Right ventricle myocardium inferior (tissue), 1 donor: ENCODE results near the gene SORBS1. TPM values are rescaled to one million over a fixed set of nuclear protein-coding genes. Genes with fewer than 3 reads are reported as not detected.

Experiments
- ATAC-seq: fragments of 200-7000 bp; cut with Tn5 transposase; one replicate; pipeline ENCODE4 v1.9.1; 2020; ENCODE audit warnings: mild to moderate bottlenecking, moderate library complexity
- DNase-seq: peaks from one replicate; pipeline ENCODE4 v3.0.0; 2021; ENCODE audit errors: missing footprints
- intact Hi-C: fragments of 100-400 bp; cut with DNase I; formaldehyde crosslinking; loops from one replicate; pipeline ENCODE4 v1.11.0; 2022
- total RNA-seq: library from RNA; stranded (reverse); fragmentation: NEBNext Ultra II Directional; extraction: Animal tissue kit (Norgen Biotek cat#: 25700); gene quantifications from one replicate; pipeline ENCODE4 v1.2.1, GENCODE V29; 2021
- donor health status: DM: no; HTN: yes; CAD: no; lungs with severe emphysema.

Gene SORBS1
- total RNA-seq, 1 donor from 2014 or later, result 666 TPM

GRCh38 chr10:95457319-95457886, 103.8 kb downstream of the SORBS1 start:
- no peak for ATAC-seq
- no peak for DNase-seq
- intact Hi-C loops, result no loop called here

GRCh38 chr10:95456516-95456915, 104.7 kb downstream of the SORBS1 start:
- DNase-seq (no peak), ATAC-seq (peak; percentile 55)
- intact Hi-C loops, result no loop called here

- intact Hi-C loops, result no loop called here
- ATAC-seq (no peak), DNase-seq (no peak)
Measured at GRCh38 chr10:95454940-95455339, 106.2 kb downstream of the SORBS1 start.

GRCh38 chr10:95454356-95454755, 106.8 kb downstream of the SORBS1 start:
- DNase-seq (no peak), ATAC-seq (no peak)
- intact Hi-C loops, result no loop called here

- no peak for ATAC-seq
- intact Hi-C loops, result no loop called here
- DNase-seq, result no peak
Measured at GRCh38 chr10:95451568-95452524, 109.3 kb downstream of the SORBS1 start.

GRCh38 chr10:95451150-95451549, 110.0 kb downstream of the SORBS1 start:
- peak; percentile 47 for ATAC-seq
- no peak for DNase-seq
- intact Hi-C loops, result no loop called here

- DNase-seq (no peak), ATAC-seq (no peak)
- intact Hi-C loops, result no loop called here
Measured at GRCh38 chr10:95450188-95450587, 111.0 kb downstream of the SORBS1 start.

- intact Hi-C loops, result loop anchor here (2.0 kb wide), 1 partner anchor 15 kb away; no protein-coding TSS in a partner anchor
- DNase-seq (no peak), ATAC-seq (no peak)
Measured at GRCh38 chr10:95447685-95448084, 113.5 kb downstream of the SORBS1 start.

- intact Hi-C loops, result loop anchor here (2.0 kb wide), 2 partner anchors 17 to 29 kb away; no protein-coding TSS in a partner anchor
- DNase-seq, result no peak
- peak; percentile 55 for ATAC-seq
Measured at GRCh38 chr10:95445837-95446486, 115.2 kb downstream of the SORBS1 start.

GRCh38 chr10:95445223-95445836, 115.8 kb downstream of the SORBS1 start:
- intact Hi-C loops, result loop anchor here (2.0 kb wide), 1 partner anchor 29 kb away; no protein-coding TSS in a partner anchor
- peak; percentile 90 for ATAC-seq
- DNase-seq, result peak; percentile 79

- ATAC-seq (peak; percentile 11), DNase-seq (no peak)
- intact Hi-C loops, result loop anchor here (2.0 kb wide), 1 partner anchor 30 kb away; no protein-coding TSS in a partner anchor
Measured at GRCh38 chr10:95444792-95445191, 116.4 kb downstream of the SORBS1 start.

- ATAC-seq (no peak), DNase-seq (no peak)
- intact Hi-C loops, result loop anchor here (2.0 kb wide), 1 partner anchor 31 kb away; no protein-coding TSS in a partner anchor
Measured at GRCh38 chr10:95443636-95444035, 117.5 kb downstream of the SORBS1 start.

- ATAC-seq (no peak), DNase-seq (no peak)
- intact Hi-C loops, result no loop called here
Measured at GRCh38 chr10:95442341-95442740, 118.8 kb downstream of the SORBS1 start.

GRCh38 chr10:95441547-95441923, 119.6 kb downstream of the SORBS1 start:
- DNase-seq, result no peak
- no peak for ATAC-seq
- intact Hi-C loops, result no loop called here

GRCh38 chr10:95440756-95441546, 120.2 kb downstream of the SORBS1 start:
- DNase-seq (no peak), ATAC-seq (no peak)
- intact Hi-C loops, result no loop called here

GRCh38 chr10:95440038-95440725, 121.0 kb downstream of the SORBS1 start:
- no peak for DNase-seq
- no peak for ATAC-seq
- intact Hi-C loops, result no loop called here

GRCh38 chr10:95438781-95439180, 122.4 kb downstream of the SORBS1 start:
- DNase-seq, result no peak
- intact Hi-C loops, result no loop called here
- ATAC-seq, result no peak

- ATAC-seq, result peak; percentile 73
- intact Hi-C loops, result no loop called here
- no peak for DNase-seq
Measured at GRCh38 chr10:95437669-95438068, 123.5 kb downstream of the SORBS1 start.
